ENCODE measurements around the gene UPK1B.

DNA sequence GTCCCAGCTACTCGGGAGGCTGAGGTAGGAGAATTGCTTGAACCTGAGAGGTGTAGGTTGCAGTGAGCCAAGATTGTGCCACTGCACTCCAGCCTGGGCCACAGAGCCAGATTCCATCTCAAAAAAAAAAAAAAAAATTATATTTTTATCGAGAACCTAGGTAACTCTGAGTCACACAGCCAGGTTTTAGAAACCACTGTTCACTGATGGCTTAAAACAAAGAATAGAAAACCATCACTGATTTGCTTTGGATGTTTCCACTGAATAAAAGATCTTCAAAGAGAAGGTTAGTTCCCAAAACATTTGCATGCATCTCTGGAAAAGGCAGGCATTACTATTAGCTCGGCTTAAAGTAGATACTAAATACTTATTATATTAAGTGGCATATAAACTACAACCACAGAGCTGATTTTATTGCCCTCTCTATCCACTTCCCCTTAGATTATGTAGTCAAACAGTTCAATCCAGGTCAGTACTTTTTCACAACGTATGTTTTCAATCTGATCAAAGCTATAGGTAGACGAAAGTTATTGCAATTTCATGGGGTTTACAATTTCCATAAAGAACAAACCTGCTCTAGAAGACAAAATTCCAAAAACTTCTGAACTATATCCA is 65.9 kb downstream of the UPK1B start:
- TF ChIP-seq TAF1 (IDR thresholded peaks at IDR 0.05; ENCODE audit: low read depth): no peak
- TF ChIP-seq, protein P1, sequence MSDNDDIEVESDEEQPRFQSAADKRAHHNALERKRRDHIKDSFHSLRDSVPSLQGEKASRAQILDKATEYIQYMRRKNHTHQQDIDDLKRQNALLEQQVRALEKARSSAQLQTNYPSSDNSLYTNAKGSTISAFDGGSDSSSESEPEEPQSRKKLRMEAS (IDR thresholded peaks at IDR 0.05): no peak
- TF ChIP-seq, protein P2, sequence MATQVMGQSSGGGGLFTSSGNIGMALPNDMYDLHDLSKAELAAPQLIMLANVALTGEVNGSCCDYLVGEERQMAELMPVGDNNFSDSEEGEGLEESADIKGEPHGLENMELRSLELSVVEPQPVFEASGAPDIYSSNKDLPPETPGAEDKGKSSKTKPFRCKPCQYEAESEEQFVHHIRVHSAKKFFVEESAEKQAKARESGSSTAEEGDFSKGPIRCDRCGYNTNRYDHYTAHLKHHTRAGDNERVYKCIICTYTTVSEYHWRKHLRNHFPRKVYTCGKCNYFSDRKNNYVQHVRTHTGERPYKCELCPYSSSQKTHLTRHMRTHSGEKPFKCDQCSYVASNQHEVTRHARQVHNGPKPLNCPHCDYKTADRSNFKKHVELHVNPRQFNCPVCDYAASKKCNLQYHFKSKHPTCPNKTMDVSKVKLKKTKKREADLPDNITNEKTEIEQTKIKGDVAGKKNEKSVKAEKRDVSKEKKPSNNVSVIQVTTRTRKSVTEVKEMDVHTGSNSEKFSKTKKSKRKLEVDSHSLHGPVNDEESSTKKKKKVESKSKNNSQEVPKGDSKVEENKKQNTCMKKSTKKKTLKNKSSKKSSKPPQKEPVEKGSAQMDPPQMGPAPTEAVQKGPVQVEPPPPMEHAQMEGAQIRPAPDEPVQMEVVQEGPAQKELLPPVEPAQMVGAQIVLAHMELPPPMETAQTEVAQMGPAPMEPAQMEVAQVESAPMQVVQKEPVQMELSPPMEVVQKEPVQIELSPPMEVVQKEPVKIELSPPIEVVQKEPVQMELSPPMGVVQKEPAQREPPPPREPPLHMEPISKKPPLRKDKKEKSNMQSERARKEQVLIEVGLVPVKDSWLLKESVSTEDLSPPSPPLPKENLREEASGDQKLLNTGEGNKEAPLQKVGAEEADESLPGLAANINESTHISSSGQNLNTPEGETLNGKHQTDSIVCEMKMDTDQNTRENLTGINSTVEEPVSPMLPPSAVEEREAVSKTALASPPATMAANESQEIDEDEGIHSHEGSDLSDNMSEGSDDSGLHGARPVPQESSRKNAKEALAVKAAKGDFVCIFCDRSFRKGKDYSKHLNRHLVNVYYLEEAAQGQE (IDR thresholded peaks at IDR 0.05; ENCODE audit: low read depth): no peak
- TF ChIP-seq EP300 (IDR thresholded peaks at IDR 0.05; ENCODE audit: borderline replicate concordance): no peak
- no peak for TF ChIP-seq YY1 (IDR thresholded peaks at IDR 0.05; ENCODE audit: low read depth)
- TF ChIP-seq FOXM1 (IDR thresholded peaks at IDR 0.05; ENCODE audit: borderline replicate concordance, low read depth): no peak
- TF ChIP-seq EGR1 (IDR thresholded peaks at IDR 0.05): no peak
- TF ChIP-seq RAD21 (IDR thresholded peaks at IDR 0.05; ENCODE audit: low read depth): no peak
- TF ChIP-seq, protein P3, sequence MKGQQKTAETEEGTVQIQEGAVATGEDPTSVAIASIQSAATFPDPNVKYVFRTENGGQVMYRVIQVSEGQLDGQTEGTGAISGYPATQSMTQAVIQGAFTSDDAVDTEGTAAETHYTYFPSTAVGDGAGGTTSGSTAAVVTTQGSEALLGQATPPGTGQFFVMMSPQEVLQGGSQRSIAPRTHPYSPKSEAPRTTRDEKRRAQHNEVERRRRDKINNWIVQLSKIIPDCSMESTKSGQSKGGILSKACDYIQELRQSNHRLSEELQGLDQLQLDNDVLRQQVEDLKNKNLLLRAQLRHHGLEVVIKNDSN (IDR thresholded peaks at IDR 0.05): no peak
- TF ChIP-seq CREB1 (IDR thresholded peaks at IDR 0.05; ENCODE audit: low read depth): no peak
- TF ChIP-seq CEBPB (IDR thresholded peaks at IDR 0.05): no peak

Data from Ishikawa (cell line).